OCI-LY1 (cell line): ENCODE results near the gene SNPH.

Experiments used
- CTCF ChIP-seq: fragments of 200-600 bp; sonication (generic), shearing (Covaris generic); IDR thresholded peaks from 2 replicates; pipeline ENCODE4 v1.5.1; 2017; ENCODE audit warnings: mild to moderate bottlenecking, antibody characterized with exemption, low read length, moderate library complexity, mixed read lengths
- EZH2 ChIP-seq: fragments of 200-600 bp; sonication (generic), shearing (Covaris generic); IDR thresholded peaks from 2 replicates; pipeline ENCODE4 v1.8.0; 2017; ENCODE audit warnings: borderline replicate concordance, mixed run types, mild to moderate bottlenecking, antibody characterized with exemption, low read length, moderate library complexity, mixed read lengths

DNA sequence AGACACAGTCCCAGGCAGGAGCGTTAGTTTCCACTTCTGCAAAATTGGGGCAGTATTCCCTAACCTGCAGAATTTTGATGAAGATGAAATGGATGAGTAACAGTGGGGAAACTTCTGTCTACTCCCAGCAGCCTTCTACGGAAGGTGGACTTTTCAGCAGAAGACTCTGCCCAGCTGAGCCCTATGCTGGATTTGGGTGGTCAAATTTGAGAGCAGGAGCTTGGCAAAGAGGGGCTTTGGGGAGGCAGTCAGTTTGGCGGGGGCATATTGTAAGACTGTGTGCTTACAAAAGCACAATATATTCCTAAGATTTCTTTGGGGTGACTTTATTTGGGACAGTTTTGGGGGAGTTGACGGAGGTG, 68.3 kb downstream of the SNPH start:
- no peak for TF ChIP-seq EZH2
- no peak for TF ChIP-seq CTCF
